ENCODE measurements around the gene EIF3K.

DNA sequence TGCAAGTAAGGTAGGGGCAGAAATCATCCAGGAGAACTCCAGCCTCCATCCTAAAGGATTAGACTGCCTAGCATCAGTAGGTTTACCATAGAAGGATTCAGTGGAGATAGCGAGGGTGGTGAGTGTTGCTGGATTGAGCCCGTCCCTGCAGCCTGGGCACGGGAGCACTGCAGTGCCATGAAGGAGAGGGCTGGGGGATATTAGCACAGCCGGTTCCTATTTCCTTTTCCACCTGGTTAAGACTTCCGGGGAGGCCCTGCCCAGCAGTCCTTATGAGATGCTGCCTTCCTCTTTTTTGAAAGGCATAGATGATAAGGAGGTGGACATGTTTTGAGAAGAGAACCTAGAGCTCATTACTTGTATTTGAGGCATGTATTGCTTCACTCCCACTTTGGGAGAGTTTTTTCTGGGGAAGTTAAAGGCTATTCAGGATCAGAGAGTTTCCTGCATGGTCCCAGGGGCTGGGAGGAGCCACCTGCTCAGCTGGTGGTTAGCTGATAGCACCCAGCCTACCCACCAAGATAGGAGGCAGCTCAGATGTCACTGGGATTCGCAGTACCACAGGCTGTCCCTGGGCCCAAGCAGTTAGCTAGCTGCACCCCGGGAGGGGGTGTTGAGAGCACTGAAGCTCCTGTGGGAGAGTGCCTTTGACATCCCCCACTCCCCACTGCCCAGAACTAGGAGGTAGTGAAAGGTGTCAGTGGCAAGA is 45.7 kb downstream of the EIF3K start:
- TF ChIP-seq, protein P1, sequence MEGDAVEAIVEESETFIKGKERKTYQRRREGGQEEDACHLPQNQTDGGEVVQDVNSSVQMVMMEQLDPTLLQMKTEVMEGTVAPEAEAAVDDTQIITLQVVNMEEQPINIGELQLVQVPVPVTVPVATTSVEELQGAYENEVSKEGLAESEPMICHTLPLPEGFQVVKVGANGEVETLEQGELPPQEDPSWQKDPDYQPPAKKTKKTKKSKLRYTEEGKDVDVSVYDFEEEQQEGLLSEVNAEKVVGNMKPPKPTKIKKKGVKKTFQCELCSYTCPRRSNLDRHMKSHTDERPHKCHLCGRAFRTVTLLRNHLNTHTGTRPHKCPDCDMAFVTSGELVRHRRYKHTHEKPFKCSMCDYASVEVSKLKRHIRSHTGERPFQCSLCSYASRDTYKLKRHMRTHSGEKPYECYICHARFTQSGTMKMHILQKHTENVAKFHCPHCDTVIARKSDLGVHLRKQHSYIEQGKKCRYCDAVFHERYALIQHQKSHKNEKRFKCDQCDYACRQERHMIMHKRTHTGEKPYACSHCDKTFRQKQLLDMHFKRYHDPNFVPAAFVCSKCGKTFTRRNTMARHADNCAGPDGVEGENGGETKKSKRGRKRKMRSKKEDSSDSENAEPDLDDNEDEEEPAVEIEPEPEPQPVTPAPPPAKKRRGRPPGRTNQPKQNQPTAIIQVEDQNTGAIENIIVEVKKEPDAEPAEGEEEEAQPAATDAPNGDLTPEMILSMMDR (IDR thresholded peaks at IDR 0.05), result no peak
- TF ChIP-seq POLR2A (IDR thresholded peaks at IDR 0.05), result no peak
- no peak for TF ChIP-seq EP300 (IDR thresholded peaks at IDR 0.05; ENCODE audit: low read depth)

Measured in transverse colon (tissue), 3 donors.